GM12872 (cell line): Measurements from ENCODE around the gene MRC1.

Source experiments
- CTCF ChIP-seq: IDR thresholded peaks from 3 replicates; pipeline ENCODE4 v1.5.1; 2011; ENCODE audit warnings: low read depth, mild to moderate bottlenecking, low read length, moderate library complexity; ENCODE audit not compliant: insufficient read depth

The MRC1 gene

DNA sequence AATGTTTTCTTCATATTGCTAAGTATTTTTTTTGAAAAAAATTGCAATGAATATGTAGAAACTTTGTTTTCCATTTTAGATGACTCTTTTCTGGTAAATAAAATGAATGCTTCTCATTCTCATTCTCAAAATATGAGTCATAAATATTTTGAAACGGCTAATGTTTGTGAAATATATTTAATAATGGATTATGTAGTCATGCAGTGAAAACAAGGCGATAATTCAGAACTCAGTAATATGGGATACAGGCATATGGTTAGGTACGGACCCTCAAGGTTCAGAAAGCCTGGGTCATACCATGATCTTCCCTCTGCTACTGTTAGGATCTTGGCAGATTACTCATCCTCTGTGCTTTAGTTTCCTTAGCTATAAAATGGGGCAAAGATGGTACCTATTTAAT, 96.3 kb downstream of the MRC1 start:
- no peak for TF ChIP-seq CTCF

DNA sequence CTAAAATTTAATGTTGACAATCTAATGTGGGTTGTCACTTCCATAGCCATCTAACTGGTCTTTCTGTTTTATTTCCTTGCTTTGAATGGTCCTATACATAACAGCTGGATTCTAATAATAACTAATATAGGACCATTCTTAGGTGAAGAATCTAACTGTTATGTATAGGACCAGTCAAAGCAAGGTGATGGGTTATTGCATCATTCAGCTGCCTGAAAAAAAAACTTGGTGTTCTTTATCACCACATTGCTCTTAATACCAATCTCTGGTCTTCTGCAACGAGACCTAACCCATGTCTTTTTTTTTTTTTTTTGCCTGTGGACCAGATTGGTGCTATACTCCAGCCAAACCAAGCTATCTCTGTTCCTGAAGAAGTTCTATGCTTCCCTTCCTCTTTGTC, 96.9 kb downstream of the MRC1 start:
- TF ChIP-seq CTCF: no peak

DNA sequence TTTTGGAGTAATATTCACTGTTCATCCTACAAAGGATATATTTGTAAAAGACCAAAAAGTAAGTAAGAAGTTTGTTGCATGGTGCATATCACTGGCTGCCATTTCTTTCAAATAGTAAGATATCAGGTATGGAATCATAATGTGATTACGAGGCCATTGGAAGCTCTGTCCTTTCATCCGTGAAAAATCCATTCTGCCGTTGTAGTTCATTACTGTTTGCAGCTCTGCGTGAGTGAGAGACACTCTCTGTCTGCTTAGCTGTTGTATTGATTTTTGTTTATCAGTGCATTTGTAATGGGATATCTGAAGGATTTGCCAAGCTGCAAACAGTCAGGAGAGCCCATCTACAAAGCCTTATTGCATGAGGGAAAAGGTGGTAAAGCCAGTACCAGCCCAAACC, 98.5 kb downstream of the MRC1 start:
- no peak for TF ChIP-seq CTCF

DNA sequence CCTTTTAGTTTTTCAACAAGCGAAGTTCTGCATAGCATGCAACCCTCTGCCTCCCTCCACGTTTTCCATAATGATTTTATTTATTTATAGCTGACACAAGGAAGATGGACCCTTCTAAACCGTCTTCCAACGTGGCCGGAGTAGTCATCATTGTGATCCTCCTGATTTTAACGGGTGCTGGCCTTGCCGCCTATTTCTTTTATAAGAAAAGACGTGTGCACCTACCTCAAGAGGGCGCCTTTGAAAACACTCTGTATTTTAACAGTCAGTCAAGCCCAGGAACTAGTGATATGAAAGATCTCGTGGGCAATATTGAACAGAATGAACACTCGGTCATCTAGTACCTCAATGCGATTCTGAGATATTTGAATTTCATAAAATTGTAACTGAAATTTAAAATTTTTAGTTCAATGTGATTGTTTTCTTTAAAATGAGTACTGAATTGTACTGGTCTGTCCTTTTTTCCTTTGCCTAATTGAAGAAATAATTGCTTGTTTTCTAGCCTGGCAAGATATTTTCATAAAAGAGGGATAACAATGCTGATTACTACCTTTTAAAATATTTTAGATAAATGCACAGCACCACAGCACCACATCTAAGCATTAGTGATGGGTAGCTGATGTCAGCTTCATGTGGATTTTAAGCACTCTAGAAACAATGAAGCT, 101.1 kb downstream of the MRC1 start:
- TF ChIP-seq CTCF: peak; percentile 50; the same call in 2 of the 3 replicates

GRCh38 chr10:17912754-17913153, 103.6 kb downstream of the MRC1 start:
- TF ChIP-seq CTCF: no peak

GRCh38 chr10:17913604-17914003, 104.5 kb downstream of the MRC1 start:
- no peak for TF ChIP-seq CTCF

DNA sequence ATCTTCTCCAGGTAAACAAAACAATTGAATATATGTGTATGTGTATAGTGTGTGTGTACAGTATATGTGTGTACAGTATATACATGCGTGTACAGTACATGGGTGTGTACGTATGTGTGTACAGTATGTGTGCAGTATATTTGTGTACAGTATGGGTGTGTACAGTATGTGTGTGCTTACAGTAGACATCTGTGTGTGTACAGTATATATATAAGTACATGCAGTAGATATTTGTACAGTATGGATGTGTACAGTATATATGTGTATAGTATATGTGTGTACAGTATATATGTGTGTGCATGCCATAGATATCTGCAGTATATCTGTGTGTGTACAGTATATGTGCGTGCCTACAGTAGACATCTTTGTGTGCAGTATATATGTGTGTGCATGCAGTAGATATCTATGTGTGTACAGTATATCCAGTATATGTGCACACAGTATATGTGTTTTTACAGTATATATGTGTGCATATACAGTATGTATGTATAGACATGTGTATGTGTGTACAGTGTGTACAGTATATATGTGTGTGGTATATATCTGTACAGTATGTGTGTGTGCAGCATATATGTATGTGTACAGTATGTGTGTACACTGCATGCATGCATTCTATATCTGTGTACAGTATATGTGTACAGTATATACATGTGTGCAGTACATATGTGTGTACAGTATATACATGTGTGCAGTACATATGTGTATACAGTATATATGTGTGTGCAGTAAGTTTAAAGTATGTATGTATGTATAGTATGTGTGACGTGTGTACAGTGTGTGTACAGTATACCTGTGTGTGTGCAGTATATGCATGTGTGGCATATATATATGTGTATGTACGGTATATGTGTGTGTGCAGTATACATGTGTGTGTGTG, 105.3 kb downstream of the MRC1 start:
- no peak for TF ChIP-seq CTCF
